GM21515 (cell line): Measurements from ENCODE around the gene PLCB4.
"Not testable (repeated sequence)": the region's sequence is repeated elsewhere in the genome, so short reads cannot be mapped to it uniquely, and the experiment has no call there.

ENCODE experiments used
- ATAC-seq: cut with Tn5 transposase; IDR thresholded peaks from one replicate; pipeline ENCODE4 v1.9.1; 2021; ENCODE audit not compliant: unreplicated experiment

PLCB4 gene

GRCh38 chr20:9349249-9349648 lies 280.4 kb downstream of the PLCB4 start:
- no peak for ATAC-seq

DNA sequence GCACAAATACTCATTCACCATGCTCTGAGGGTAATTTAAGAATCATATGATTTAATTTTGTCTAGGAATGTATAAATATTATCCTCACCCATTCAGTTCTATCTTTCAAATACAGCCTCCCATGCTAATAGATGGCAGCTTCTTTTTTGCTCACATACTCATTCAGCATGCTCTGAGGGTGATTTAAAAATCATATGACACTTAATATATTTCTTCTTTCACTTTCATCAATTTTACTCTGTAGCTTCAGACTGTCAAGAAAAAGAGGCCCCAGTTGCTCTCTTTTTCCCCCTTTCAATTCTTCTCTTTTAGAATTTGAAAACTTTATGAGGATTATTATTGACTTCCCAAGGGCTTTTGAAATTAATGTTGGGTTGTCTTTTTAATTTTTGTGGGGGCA lies 283.9 kb downstream of the PLCB4 start:
- no peak for ATAC-seq

GRCh38 chr20:9353180-9353915 lies 284.5 kb downstream of the PLCB4 start:
- ATAC-seq: no peak

- ATAC-seq: no peak
These were observed 285.0 kb downstream of the PLCB4 start for GRCh38 chr20:9353916-9354276.

DNA sequence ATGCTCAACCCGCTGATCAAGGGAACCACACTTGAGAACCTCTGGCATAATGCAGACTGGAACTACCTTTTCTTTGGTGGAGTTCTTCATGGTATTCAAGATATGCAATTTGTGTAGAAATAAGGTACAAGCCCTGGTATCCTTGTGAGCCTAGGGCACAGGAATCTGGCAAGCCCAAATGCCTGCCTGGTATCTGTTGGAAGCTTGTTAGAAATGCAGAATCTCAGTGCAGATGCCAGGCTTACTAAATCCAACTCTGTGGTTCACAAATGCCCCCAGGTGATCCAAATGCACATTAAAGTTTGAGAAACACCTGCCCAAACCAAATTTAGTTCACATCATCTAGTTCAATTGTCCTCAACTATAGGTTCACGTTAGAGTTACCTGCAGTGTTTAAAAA lies 285.7 kb downstream of the PLCB4 start:
- no peak for ATAC-seq

- ATAC-seq: no peak
These were observed 289.1 kb downstream of the PLCB4 start for GRCh38 chr20:9358001-9358400.

DNA sequence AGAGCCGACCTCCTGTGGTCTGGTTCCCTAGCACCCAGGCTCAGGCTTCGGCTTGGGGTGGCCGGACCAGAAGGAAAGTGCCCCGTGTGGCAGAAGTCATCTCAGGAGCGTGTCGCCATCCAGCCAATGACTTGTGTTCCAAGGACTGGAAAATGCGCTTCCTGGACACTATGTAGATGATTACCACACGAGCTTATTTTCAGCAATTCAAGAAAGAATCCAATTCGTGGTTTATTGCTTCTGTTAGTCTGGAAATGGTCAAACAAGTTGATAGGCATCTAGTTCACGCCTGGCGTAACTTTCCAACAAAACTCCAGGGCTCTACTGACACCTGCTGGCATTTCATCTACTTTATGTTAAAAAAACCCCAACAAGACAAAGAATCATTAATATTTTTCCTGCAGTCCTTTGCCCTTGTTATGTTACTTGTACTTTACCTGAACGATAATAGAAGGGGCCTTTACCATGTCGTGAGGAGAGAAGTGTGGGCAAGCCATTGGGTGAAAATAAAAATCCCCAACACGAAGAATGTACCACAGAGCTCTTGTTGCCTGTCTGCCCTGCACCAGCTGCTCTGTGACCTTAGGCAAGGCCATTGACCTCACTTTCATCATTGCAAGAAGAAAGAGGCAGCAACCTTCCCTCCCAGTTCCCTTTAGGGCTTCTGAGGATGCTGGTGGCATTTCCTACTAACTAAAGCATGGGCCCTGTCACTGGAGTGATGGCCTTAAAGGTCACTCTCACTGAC lies 290.8 kb downstream of the PLCB4 start:
- no peak for ATAC-seq

- no peak for ATAC-seq
These were observed 291.5 kb downstream of the PLCB4 start for GRCh38 chr20:9360431-9360830.

- no peak for ATAC-seq
These were observed 294.8 kb downstream of the PLCB4 start for GRCh38 chr20:9363673-9364072.

DNA sequence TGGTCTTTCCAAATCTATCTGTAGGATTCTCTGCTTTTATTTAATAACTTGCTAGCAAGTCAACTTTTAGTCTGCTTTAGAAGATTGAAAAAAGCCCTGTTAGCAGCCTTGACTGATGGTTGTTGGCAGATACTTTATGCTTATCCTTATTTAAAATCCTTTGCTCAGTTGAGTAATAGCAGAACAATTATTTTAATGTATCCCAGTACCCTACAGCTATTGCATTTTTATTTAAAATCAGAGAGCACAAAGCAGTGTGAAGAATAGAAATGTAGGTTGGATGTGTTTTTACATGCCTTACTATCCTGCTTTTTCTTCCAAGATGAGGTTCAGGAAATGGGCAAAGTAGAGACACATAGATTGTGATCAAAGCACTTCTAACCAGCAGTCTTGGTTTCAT lies 298.4 kb downstream of the PLCB4 start:
- ATAC-seq: no peak

GRCh38 chr20:9367746-9368145 lies 298.9 kb downstream of the PLCB4 start:
- no peak for ATAC-seq

DNA sequence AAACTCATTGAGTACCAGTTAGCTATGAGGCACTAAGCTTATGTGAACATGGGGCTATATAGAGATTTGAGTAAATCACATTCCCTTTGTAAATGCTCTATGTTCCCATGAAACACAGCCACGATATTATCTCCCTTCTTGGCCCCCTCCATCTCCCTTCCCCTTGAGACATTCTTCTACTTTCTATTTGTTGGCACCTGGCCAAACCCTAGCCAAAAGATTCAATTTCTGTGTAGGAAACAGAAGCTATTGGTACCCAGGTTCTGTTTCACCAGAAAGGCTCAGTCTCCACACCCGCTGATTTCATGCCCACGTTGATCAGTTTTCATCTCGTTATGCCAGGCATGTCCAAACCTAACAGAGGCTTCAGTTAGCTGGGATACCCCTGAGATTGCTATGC lies 300.0 kb downstream of the PLCB4 start:
- ATAC-seq: no peak

GRCh38 chr20:9369557-9369956 lies 300.7 kb downstream of the PLCB4 start:
- no peak for ATAC-seq

DNA sequence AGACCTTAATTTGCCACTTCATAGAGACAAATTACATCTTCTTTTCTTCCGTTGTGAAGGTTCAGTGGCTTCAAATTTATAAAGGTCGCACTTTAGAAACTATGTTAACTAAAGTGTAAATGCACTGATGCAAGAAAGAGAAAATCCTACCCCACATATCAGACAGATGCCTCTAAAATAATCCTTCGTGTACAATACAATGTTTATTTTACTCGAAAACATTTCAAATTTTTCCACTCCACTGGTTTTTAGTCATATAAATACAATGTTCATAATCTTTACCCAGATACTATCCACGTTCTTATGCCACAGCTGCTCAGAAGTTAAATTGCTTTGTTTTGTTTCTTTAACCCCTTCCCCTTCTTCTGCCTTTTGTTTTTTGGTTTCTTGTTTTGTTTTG lies 305.2 kb downstream of the PLCB4 start:
- no peak for ATAC-seq

DNA sequence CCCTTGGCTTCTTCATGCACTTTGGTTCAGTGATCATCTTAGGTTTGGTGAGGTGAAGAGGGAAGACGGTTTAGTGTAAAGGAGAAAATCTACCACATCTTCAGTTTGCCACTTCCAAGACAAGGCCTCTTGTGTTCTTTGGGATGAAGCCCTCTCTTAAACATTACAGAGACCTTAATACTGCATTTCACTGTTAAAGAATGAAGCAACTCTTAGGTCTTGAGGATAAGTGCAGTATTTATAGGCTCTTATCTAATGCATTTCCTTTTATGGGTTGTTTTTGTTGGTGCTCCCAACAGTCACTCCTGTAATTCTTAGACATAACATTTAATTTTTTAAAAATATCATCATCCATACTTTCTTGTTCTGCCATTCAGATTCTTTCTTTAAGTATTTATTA lies 305.6 kb downstream of the PLCB4 start:
- ATAC-seq: no peak

DNA sequence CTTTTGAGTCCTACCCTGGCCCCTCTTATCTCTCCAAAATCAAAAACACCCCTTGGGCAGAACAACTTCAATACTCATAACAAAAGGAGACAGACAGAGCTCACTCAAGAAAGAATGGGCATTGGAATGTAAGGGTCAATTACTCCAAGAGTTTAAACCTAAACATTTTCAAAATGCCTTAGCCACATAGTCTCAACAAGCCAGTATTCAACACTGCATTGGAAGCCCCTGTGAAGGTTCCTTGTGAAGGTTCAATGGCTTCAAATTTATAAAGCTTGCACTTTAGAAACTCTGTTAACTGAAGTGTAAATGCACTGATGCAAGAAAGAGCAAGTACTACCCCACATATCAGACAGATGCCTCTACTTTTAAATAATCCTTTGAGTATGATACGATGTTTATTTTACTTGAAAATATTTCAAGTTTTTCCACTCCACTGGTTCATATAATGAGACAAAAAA lies 306.4 kb downstream of the PLCB4 start:
- no peak for ATAC-seq

- ATAC-seq: no peak
These were observed 308.1 kb downstream of the PLCB4 start for GRCh38 chr20:9377007-9377406.

- not testable (repeated sequence) for ATAC-seq
These were observed 316.7 kb downstream of the PLCB4 start for GRCh38 chr20:9385345-9386310.

GRCh38 chr20:9388160-9388812 lies 319.4 kb downstream of the PLCB4 start:
- no peak for ATAC-seq

DNA sequence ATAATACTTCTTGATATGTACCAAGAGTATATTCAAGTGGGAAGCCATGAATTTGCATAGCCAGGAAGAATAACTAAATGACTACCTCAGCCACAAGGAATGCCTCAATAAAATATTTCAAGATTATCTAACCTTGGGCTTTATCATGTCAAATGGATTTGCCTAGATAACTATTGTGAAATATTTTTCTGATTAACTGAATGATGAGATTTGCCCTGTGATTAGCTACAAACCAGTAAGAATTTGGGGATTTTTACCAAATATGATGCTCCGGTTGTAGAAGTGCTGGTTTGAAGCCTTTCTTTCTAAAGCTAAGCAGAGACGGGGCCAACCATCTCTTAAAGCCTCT lies 319.9 kb downstream of the PLCB4 start:
- no peak for ATAC-seq

GRCh38 chr20:9389346-9389745 lies 320.5 kb downstream of the PLCB4 start:
- no peak for ATAC-seq
